ENCODE results near the gene KRTAP5-1. TPM values are rescaled to one million over a fixed set of nuclear protein-coding genes. Genes with fewer than 3 reads are reported as not detected.

KRTAP5-1 gene
- polyA plus RNA-seq, 4 donors: 0.36 TPM; not detected in 3

DNA sequence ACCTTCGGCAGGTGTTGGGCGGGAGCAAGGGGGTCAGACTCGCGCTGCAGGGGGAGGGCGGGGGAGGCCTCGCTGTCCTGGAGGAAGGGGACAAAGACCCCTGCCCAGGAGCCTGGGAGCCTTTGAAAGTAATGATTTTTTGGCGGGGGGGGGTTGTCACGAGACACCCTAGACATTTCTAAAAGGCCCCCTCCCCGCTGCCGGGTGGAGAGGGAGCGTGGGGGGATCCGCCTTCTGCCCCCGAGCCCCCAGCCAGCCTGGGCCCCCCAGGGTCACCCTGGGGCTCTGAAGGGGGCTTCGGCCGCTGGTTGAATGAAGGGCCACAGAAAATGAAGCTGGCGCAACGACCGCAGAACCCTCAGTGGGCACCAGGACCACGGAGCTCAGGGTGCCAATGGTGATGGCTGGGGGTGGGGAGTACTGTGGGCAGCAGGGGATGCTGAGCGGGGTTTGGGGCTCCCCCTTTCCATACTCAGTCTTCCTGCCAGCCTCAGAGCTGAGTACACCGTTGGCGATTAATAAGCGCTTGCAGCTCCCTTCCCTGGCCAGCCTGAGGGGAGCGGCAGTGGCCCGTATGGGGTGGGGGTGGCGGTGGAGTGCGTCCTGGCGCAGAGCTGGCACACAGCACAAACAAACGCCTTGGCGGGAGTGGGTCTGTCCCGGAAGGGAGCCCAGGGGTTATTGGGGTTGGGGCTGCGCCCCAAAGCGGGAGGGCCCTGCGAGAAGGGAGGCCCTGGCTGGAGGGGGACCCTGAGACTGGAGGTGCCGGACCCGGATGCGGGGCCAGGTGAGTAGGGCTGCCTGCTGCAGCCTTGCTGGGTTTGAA, 11.8 kb downstream of the KRTAP5-1 start:
- DNase-seq (ENCODE audit: low read depth in 4 of 4, low spot score in 3 of 4): no peak

DNA sequence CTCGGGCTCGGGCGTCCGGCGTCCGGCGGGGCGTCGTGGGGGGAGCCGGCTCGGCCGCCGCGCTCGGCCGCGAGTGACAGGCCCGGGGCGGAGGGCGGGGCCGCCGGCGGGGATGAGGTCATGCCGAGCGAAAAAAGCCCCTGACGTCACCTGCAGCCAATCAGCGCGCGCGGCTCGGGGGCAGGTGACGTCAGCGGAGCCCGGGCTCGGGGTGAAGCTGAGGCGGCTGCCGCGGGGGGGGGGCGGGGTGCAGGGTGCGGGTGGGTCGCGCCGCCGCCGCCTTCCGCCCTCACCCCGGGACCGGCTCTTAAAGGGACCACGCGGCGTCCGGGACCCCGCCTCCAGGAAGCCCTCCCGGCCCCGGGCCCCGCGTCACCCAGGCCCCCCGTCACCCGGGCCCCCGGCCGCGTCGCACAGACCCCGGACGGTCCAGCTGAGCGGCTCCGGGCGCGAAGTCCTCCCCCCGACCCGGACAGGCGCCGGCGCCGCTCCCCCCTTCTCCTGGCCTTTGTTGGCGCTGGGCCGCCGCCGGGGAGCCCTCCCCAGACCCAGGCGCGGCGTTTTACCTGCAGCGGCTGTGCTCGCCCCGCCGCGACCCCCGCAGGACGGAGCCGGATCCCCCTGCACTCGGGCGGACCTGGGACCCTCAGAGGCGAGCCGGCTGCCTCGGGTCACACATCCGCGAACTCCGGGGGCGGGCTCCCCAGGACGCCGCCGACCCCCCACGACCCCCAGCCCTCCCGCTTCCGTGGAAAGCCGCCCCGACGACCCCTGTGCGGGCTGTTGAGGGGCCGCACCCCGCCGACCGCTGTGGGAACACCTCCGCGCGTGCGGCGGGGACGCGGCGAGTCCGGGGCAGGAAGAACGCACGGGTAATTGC, 12.6 kb downstream of the KRTAP5-1 start, which contains the start of gene DUSP8:
Gene DUSP8 (minus strand): TSS at position 75 of the 880 bp plus-strand sequence. CDS start 6,445 bp downstream, outside the sequence.
- peak in 1 of 4 donors; percentile 68 for DNase-seq (ENCODE audit: low read depth in 4 of 4, low spot score in 3 of 4)

DNA sequence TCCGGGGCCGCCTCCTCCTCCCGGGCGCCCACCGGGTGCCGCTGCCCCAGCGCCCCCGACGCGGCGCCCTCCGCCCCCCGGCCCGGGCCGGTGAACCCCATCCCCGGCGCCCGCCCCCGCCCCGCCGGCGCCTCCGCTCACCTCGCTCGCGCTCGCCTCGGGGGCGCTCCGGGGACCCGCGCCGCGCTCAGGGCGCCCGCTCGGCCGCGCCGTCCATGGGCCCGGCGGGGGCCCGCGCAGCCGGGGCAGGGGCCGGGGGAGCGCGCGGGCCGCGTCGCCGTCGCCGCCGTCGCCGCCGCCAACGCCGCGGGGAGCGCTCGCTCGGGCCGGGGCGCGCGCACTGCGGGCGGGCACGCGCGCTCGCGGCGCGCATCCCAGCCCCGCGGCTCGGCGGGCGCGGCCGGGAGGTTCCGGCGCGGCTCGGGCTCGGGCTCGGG, 13.3 kb downstream of the KRTAP5-1 start:
- DNase-seq (ENCODE audit: low read depth in 4 of 4, low spot score in 3 of 4): no peak

DNA sequence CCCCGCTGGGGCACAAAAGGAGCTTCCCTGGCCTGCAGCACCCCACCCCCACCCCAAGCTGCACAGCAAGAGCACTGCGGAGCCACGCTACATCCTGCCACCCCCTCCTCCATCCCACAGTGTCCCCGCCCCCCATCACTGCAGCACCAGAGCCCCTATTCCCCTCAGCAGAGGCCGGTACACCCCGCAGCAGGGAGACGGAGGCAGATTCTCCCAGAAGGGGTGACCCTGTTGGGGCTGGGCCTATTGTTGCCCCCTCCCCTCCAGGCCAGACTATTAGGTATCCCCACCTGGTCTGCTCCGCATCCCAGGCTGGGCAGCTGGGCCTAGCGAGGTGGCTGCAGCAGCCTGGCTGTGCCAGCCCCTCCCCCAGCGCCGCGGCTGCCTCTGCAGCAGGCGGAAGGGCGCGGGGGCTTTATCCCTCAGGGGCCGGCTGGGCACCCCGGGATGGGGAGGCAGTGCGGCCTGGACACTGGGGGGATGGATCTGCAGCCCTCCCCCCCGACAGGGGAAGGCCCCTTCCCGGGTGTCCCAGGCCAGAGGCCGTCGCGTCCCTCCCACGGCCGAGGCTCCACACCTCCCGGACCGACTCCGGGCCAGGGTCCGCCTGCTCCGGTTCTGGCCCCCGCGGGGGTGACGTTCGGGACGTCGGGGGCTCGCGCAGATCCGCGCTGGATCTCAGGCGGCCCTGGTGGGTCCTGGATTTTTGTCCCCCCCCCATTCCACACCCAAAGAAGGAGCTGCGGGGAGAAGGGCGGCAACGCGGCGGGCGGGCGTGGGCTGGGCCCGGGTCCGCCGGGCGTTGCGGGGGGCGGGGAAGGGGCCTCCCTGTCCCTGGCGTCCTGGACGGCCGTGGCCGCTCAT, 14.0 kb downstream of the KRTAP5-1 start:
- no peak for DNase-seq (ENCODE audit: low read depth in 4 of 4, low spot score in 3 of 4)

DNA sequence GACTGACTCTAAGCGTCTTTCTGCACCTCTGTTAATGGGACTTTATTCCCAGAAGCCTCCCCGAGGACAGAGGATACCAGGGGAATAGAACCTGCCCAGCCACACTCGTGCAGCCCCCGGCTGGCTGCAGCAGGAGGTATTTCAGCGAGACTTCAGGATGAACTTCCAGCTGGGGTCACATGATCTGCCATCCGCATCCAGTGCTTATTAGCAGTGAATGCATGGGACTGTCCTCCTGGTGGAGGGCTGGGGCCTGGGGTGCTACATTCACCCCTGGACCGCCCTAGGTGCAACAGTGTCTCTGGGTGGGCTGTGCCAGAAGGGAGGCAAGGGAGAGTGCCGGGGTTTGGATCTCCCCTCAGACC, 14.6 kb downstream of the KRTAP5-1 start:
- DNase-seq (ENCODE audit: low read depth in 4 of 4, low spot score in 3 of 4): no peak

DNA sequence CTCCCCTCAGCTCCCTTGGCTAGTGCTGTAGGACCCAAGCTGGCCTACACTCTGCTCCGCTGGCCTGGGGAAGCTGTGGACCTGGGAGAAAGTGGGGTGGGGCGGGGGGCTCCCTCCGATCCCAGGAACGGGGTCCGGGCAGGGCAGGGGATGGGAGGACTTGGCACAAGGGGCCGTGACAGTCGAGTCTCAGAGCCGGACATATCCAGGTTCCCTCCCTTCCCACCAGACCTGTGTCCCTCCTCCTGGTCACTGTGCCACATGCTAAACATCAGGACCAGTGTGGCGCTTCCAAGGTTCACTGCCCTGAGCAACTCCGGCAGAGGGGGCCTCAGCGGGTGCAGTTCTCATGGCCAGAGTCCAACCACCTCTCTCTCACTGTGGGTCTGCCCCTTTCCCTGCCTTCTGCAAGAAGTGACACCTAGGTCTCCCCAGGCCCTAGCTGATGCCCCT, 15.1 kb downstream of the KRTAP5-1 start:
- no peak for DNase-seq (ENCODE audit: low read depth in 4 of 4, low spot score in 3 of 4)

DNA sequence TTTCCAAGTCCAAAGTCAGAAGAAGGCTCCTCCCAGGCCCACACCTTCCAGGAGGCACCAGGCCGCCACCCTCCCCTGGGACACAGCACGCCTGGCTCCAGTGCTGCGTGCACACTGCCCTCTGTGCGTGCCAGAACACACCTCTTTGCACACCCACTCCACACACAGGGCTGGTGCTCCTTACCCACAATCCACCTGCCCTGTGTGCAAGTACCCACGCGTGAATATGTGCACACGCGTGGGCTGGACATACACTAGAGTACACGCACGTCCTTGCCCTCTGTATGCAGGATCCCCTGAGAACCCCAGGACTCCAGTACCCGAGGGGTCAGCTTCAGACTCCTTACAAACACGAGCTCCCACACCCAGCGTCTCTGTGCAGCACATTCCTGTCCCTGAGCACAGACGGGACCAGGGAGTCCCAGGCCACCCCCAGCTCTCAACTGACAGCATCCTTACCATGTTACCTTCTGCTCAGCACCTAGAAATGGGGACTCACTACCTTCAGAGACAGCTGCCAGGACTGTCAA, 15.8 kb downstream of the KRTAP5-1 start:
- no peak for DNase-seq (ENCODE audit: low read depth in 4 of 4, low spot score in 3 of 4)

DNA sequence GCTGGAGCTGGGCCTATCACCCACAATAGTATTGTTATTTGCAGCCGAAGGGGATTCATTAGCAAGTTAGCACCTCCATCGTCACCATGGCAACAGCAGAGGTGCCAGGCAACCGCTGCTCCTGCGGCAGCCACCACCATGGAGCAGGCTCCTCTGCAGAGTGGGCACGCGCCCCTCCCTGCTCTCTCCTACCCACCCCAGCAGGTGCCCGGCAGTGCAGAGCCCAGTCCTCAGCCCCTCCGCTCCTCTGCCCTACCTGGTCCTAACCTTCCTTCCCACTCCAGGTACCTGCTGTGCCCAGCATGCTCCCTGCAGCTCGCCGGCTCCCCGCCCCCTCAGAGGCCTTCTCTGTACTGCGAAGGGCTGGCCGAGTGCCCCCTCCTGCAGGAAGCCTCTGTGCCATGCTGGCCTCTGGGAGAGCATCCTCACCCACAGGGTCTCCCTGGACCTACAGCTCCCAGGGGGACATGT, 16.6 kb downstream of the KRTAP5-1 start:
- no peak for DNase-seq (ENCODE audit: low read depth in 4 of 4, low spot score in 3 of 4)

DNA sequence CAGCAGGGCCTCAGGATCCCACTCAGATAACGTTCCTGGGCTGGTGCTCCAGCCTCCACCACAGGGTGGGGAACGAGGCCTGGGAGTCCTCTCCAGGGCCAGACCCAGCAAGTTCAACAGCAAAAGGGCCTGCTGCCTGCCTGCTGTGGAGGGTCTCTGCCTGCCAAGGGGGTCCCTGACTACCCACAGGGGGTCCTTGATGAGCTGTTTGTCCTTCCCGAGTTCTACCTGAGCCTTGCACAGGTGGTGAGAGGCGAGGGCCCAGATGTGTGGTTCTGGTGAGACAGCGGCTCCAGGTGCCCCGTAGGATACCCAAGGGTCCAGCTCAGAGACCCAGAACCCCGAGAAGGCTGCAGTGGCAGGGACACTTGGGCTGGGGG, 17.4 kb downstream of the KRTAP5-1 start:
- DNase-seq (ENCODE audit: low read depth in 4 of 4, low spot score in 3 of 4): no peak

DNA sequence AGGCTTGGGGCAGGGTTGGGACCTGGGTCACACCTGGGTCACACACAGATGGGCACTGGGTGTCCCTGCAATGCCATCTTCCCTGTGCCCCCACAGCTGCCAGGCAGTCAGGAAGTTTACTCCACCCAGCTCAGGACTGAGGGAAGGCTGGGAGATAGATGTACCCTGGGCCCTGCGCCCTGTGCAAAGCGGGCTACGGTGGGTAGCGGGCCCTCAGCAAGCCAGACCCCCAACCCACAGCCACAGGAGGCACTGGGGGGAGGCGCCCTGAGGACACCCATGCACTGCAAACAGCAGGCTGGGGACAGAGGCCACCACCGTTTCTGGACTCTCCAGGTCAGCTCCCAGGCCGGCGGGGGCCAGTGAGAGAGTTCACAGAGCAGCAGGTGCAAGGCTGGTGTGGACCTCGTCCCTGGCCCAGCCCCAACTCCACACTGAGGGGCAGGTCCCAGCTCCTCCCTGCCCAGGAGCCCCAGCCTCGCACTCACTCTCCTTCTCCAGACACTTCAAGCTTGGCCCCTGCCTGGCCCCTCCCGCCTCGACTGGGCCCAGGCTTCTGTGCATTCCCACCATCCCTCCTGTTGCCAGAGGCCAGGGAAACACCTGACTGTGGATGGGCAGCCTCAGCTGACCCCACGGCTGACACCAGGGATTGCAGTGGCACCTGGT, 17.9 kb downstream of the KRTAP5-1 start:
- DNase-seq (ENCODE audit: low read depth in 4 of 4, low spot score in 3 of 4): no peak

DNA sequence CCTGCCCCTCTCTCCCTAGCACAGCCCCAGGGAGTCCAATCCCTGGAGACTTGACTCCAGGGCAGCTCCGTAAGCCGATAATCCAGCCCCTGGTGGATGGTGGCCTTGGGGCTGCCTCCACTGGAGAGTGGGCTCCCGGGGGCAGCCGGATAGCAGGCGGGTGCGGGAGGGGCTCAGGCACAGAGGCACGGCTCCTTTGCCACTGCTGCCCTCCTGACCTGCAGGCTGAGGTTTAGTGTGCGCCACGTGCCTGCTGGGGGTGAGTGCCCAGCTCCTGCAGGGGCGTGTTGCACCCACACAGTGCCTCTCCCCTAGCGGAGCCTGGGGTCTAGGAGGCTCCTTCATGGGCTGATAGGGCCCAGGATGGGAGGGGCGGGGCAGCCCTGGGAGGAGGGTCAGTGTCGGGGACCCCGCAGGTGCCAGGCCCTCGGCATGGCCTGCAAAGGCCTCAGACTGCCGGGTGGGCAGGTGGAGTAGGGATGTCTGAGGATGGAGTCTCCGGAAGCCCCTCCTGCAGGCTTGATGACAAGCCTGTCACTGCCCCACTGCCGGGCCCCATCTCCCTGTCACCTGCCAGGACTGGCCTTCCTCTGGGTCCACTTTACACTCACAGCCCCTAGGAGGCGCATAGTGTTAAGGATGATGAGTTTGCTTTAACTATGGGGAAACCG, 18.6 kb downstream of the KRTAP5-1 start:
- DNase-seq (ENCODE audit: low read depth in 4 of 4, low spot score in 3 of 4): no peak

DNA sequence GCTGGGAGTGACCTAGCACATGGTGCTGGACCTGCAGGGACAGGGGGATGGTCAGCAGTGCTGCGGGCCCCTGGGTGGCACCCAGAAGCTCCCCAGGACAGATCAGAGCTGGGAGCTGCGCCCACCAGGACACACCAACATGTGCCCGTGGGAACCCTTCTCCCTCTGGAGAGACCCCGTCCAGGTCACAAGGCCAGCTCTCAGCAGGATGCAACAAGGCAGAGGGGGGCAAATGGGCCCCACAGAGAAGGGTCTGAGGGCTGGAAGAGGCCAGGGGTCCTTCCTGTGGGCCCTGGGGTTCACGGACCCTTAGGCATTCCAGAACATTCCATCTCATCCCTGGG, 19.2 kb downstream of the KRTAP5-1 start:
- DNase-seq (ENCODE audit: low read depth in 4 of 4, low spot score in 3 of 4): no peak

DNA sequence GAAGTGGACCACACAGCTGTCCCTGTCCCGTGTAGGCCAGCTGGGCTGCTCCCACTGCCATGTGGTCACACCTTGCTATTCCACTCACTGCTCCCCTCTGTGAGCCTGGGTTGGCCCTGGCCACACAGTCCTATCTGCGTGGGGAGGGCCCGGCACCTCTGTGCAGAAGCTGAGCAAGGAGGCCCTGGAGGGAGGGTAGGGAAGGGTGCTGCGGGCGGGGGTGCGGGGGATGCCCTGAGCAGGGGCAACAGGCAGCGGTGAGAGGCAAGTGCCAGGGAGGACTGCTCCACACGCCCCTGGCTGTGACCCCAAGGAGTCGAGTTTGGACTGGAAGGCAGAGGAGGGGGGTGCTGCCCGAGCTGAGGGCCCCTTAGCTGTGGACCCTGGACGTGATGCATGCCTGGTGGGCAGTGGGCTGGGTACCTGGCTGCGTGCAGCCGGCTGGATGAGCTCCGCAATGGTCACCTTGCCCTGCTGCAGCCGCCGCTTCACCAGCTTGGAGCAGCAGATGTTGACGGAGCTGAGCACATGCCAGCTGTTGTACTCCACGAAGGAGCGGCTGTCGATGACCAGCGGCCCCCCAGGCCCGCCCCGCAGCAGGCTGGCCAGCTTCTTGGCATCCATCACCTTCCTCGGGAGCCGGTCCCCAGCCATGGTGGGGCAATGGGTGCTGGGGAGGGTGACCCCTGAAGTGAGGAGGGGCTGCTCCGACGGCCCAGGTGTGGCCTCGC, 19.7 kb downstream of the KRTAP5-1 start:
- DNase-seq (ENCODE audit: low read depth in 4 of 4, low spot score in 3 of 4): no peak

DNA sequence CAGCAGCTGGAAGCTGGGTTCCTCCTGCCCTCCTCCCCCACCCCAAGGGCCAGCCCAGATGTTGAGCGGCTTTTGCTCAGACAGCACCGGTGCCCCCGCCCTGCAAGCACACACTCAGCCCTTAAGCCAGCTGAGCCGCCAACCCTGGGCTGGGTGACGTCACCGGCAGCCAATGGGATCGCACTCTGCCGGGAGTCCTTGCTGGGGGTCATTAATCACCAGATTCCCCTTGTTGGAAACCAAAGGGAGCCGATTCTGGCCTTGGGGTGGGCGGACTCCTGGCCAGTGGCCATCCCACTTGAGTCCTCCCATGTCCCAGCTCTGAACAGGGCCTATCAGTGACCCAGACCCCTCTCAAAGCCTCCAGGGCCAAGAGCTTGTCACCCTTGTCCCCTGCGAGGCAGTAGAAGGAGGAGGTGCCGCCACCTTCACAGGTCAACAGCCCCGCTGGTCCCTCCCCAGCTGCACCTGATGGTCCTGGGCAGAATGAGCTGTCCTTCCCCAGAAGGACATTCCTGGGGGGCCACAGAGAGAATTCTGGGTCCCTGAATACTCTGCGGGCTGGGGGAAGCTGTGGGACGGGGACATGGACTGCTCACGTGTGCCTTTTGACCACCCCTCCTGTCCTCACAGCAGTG, 20.4 kb downstream of the KRTAP5-1 start:
- no peak for DNase-seq (ENCODE audit: low read depth in 4 of 4, low spot score in 3 of 4)

DNA sequence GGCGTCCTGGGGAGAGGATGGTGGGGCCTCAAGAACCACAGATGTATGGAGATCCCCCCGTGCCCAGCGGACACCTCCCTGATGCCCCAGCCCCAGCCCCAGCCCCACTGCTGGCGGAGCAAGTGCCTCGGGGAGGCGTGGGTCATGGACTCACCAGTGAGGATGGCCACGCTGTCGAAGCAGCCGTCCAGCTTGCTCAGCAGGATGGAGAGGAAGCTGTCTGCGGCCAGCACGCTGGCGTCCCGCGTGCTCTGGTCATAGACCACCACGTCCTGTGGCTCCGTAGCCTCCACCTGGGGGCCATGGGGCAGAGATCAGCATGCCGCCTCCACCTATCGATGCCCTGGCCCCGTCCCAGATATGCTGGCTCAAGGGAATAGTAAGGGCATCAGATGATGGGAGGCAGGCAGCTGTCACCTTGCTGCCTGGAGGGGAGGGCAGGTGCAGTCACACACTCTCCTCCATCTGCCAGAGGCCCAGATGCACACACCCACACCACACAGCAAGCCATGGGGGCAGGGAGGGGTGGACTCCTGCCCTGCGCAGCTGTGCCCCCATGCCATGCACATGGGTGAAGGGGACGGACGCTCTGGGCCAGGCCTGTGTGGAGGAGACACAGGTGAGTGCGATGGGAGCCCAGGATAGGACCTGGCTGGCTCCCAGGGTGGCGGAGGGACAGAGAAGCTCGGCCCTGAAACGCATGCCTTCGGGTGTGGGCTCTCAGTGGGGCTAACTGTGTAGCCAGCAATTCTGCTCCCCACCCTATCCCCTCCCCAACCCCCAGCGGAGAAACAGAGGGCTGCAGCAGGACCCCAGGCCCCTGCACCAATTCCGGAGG, 21.2 kb downstream of the KRTAP5-1 start:
- DNase-seq (ENCODE audit: low read depth in 4 of 4, low spot score in 3 of 4): no peak

DNA sequence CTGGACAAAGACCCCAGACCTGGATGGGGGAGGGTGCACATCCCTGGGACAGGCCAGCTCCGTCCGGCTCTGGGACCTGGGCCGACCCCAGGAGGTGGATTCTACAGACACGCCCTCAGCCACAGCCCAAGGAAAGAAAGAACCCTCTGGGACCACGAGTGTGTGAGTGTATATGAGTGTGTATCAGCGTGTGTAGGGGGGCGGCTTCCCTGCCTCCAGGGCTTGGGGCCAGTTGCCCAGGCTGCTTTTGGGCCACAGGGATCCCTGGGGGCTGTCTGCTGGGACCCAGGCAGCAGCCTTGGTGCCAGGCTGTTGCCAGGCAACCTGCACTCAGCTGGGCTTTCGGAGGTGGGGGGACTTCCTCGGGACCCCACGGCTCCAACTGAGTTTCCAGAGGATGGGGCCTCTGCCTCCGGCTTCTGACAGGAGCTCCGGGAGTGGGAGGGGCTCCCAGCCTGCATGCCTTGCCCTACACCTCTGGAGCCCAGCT, 21.9 kb downstream of the KRTAP5-1 start:
- no peak for DNase-seq (ENCODE audit: low read depth in 4 of 4, low spot score in 3 of 4)

Data from right renal pelvis (tissue), 4 donors.